ENCODE results near the gene SLC9A8. TPM values are rescaled to one million over a fixed set of nuclear protein-coding genes. Genes with fewer than 3 reads are reported as not detected.
A peak's percentile ranks its signal among the peaks of the same experiment; 100 is the strongest.
"Not testable (repeated sequence)": the region's sequence is repeated elsewhere in the genome, so short reads cannot be mapped to it uniquely, and the experiment has no call there.

SLC9A8 gene
- total and polyA plus RNA-seq, 8 donors: 2.3 to 21.0 (median 11.9) TPM

- Histone ChIP-seq H3K9me3 (no peaks in the 10 kb centered on the region), H3K4me1 (peaks cover 45 to 89% (median 52%) of the 10 kb centered on the region in 4 donors), H3K36me3 (no peaks in the 10 kb centered on the region), H3K27me3 (no peaks in the 10 kb centered on the region), H3K27ac (peak overlapping the region in 4 of 5 donors; percentile 32 to 92 (median 79)), H3K4me3 (no peak overlapping the region)
- no peak for DNase-seq
- intact Hi-C loops (cut with DNase I; ENCODE audit: low total_unique reads): no loop called here
- TF ChIP-seq POLR2A (IDR thresholded peaks at IDR 0.05): no peak
- TF ChIP-seq, protein P1, sequence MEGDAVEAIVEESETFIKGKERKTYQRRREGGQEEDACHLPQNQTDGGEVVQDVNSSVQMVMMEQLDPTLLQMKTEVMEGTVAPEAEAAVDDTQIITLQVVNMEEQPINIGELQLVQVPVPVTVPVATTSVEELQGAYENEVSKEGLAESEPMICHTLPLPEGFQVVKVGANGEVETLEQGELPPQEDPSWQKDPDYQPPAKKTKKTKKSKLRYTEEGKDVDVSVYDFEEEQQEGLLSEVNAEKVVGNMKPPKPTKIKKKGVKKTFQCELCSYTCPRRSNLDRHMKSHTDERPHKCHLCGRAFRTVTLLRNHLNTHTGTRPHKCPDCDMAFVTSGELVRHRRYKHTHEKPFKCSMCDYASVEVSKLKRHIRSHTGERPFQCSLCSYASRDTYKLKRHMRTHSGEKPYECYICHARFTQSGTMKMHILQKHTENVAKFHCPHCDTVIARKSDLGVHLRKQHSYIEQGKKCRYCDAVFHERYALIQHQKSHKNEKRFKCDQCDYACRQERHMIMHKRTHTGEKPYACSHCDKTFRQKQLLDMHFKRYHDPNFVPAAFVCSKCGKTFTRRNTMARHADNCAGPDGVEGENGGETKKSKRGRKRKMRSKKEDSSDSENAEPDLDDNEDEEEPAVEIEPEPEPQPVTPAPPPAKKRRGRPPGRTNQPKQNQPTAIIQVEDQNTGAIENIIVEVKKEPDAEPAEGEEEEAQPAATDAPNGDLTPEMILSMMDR (IDR thresholded peaks at IDR 0.05): no peak
- no peak for TF ChIP-seq POLR2AphosphoS5 (IDR thresholded peaks at IDR 0.05)
- no peak for TF ChIP-seq EP300 (IDR thresholded peaks at IDR 0.05)
- 95 to 100% (median 100%) methylated on average over 1 of the region's 1 CpG for WGBS, 5 donors
Observed at GRCh38 chr20:49770634-49771033, 42.0 kb upstream of the SLC9A8 start.

GRCh38 chr20:49774213-49774612, 38.4 kb upstream of the SLC9A8 start:
- intact Hi-C loops (cut with DNase I; ENCODE audit: low total_unique reads); H3K27me3 ChIP-seq; H3K9me3 ChIP-seq; DNase-seq; H3K36me3 ChIP-seq; H3K4me3 ChIP-seq: not testable (repeated sequence)
- 91 to 94% (median 93%) methylated on average over 8 of the region's 8 CpGs for WGBS, 5 donors
- peak overlapping the region; percentile 73 to 90 (median 85) for H3K27ac ChIP-seq
- H3K4me1 ChIP-seq: peaks cover 38 to 71% (median 45%) of the 10 kb centered on the region in 4 donors

- intact Hi-C loops (cut with DNase I; ENCODE audit: low total_unique reads): no loop called here
- H3K4me1 ChIP-seq: peaks cover 33 to 61% (median 42%) of the 10 kb centered on the region in 4 donors
- peak overlapping the region; percentile 70 to 90 (median 85) for H3K27ac ChIP-seq
- H3K36me3 ChIP-seq: no peaks in the 10 kb centered on the region
- no peak overlapping the region for H3K4me3 ChIP-seq
- TF ChIP-seq EP300 (IDR thresholded peaks at IDR 0.05): no peak
- TF ChIP-seq POLR2AphosphoS5 (IDR thresholded peaks at IDR 0.05): peak in 2 of 3 donors; percentile 90 to 94
- TF ChIP-seq POLR2A (IDR thresholded peaks at IDR 0.05): no peak
- TF ChIP-seq, protein P1 (IDR thresholded peaks at IDR 0.05): no peak
- no peaks in the 10 kb centered on the region for H3K27me3 ChIP-seq
- 17 to 47% (median 32%) methylated on average over 4 to 5 of the region's 5 CpGs for WGBS, 5 donors
- no peaks in the 10 kb centered on the region for H3K9me3 ChIP-seq
- DNase-seq: peak; percentile 84 to 90
Observed at GRCh38 chr20:49775229-49775693, 37.4 kb upstream of the SLC9A8 start.

DNA sequence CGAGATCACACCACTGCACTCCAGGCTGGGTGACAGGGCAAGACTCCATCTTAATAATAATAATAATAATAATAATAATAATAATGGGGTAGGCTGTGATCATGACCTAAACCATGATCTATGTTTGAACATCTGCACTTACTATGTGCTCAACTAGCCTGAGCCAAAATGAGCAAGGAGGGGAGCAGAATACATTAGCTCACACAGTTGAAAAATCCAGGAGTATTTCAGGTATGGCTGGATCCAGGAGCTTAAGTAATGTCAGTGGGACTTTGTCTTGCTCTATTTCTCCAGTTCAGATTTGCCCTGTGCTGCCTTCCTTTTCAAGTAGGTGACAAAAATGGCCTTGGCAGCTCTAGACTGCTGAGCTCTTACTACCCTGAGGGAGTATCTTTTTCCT, 32.7 kb upstream of the SLC9A8 start:
- Histone ChIP-seq H3K27ac (no peak overlapping the region), H3K9me3 (no peaks in the 10 kb centered on the region), H3K4me1 (peaks cover 13 to 25% (median 18%) of the 10 kb centered on the region in 4 donors), H3K27me3 (no peaks in the 10 kb centered on the region), H3K4me3 (no peak overlapping the region), H3K36me3 (no peaks in the 10 kb centered on the region)
- 82 to 100% (median 95%) methylated on average over 1 of the region's 1 CpG for WGBS, 5 donors
- TF ChIP-seq, protein P1 (IDR thresholded peaks at IDR 0.05): no peak
- TF ChIP-seq POLR2A (IDR thresholded peaks at IDR 0.05): no peak
- no peak for TF ChIP-seq EP300 (IDR thresholded peaks at IDR 0.05)
- TF ChIP-seq POLR2AphosphoS5 (IDR thresholded peaks at IDR 0.05): no peak
- no peak for DNase-seq
- intact Hi-C loops (cut with DNase I; ENCODE audit: low total_unique reads): no loop called here

- DNase-seq: no peak
- Histone ChIP-seq H3K4me3 (no peak overlapping the region), H3K36me3 (no peaks in the 10 kb centered on the region), H3K9me3 (no peaks in the 10 kb centered on the region), H3K4me1 (peaks cover 0 to 20% (median 4%) of the 10 kb centered on the region in 4 donors), H3K27me3 (no peaks in the 10 kb centered on the region), H3K27ac (no peak overlapping the region)
- WGBS, 5 donors: 87 to 93% (median 90%) methylated on average over 3 of the region's 3 CpGs
- intact Hi-C loops (cut with DNase I; ENCODE audit: low total_unique reads): no loop called here
- TF ChIP-seq POLR2AphosphoS5 (IDR thresholded peaks at IDR 0.05): no peak
- TF ChIP-seq POLR2A (IDR thresholded peaks at IDR 0.05): no peak
Observed at GRCh38 chr20:49781676-49782075, 31.0 kb upstream of the SLC9A8 start.

GRCh38 chr20:49782439-49782838, 30.2 kb upstream of the SLC9A8 start:
- H3K4me3 ChIP-seq; intact Hi-C loops (cut with DNase I; ENCODE audit: low total_unique reads); H3K9me3 ChIP-seq; H3K27me3 ChIP-seq; DNase-seq; H3K27ac ChIP-seq; H3K36me3 ChIP-seq: not testable (repeated sequence)
- 86 to 98% (median 95%) methylated on average over 4 of the region's 4 CpGs for WGBS, 5 donors
- peaks cover 0 to 19% (median 3%) of the 10 kb centered on the region in 4 donors for H3K4me1 ChIP-seq

- H3K4me3 ChIP-seq; H3K36me3 ChIP-seq; H3K9me3 ChIP-seq; H3K27ac ChIP-seq; H3K27me3 ChIP-seq; intact Hi-C loops (cut with DNase I; ENCODE audit: low total_unique reads); DNase-seq: not testable (repeated sequence)
- 86 to 92% (median 89%) methylated on average over 17 of the region's 17 CpGs for WGBS, 5 donors
- peaks cover 0 to 19% (median 3%) of the 10 kb centered on the region in 4 donors for H3K4me1 ChIP-seq
Observed at GRCh38 chr20:49783021-49783995, 29.3 kb upstream of the SLC9A8 start.

Measured in stomach (tissue), 9 donors.